Type B pancreatic cell (in vitro differentiated cells): ENCODE results near the gene C2CD4C. TPM values are rescaled to one million over a fixed set of nuclear protein-coding genes. Genes with fewer than 3 reads are reported as not detected.

Source experiments
- DNase-seq: peaks from one replicate; pipeline ENCODE4 v3.0.0; 2021; ENCODE audit warnings: mixed read lengths; ENCODE audit not compliant: unreplicated experiment; ENCODE audit errors: extremely low spot score
- H3K27ac Mint-ChIP-seq: 2 replicates; pipeline ENCODE4 v1.8.0; 2021; ENCODE audit warnings: mild to moderate bottlenecking, mixed read lengths
- H3K27me3 Mint-ChIP-seq: 2 replicates; pipeline ENCODE4 v1.8.0; 2021; ENCODE audit warnings: mixed read lengths
- H3K36me3 Mint-ChIP-seq: 2 replicates; pipeline ENCODE4 v1.8.0; 2021; ENCODE audit warnings: mixed read lengths
- H3K4me1 Mint-ChIP-seq: one replicate; pipeline ENCODE4 v1.8.0; 2021; ENCODE audit warnings: mixed read lengths; ENCODE audit not compliant: unreplicated experiment
- H3K4me3 Mint-ChIP-seq: 2 replicates; pipeline ENCODE4 v1.8.0; 2021; ENCODE audit warnings: mild to moderate bottlenecking, mixed read lengths
- H3K9me3 Mint-ChIP-seq: 2 replicates; pipeline ENCODE4 v1.8.0; 2021; ENCODE audit warnings: mixed read lengths
- CTCF ChIP-seq: fragments of 200-600 bp; sonication (generic); conservative IDR thresholded peaks from 2 replicates; pipeline ENCODE4 v1.5.0; 2021; ENCODE audit warnings: antibody characterized with exemption, mild to moderate bottlenecking
- long read RNA-seq: library from polyadenylated mRNA; unstranded; transcript quantifications from one replicate; pipeline ENCODE4 v2.0.0, GENCODE V29; 2020
- total RNA-seq: library from RNA; stranded (reverse); gene quantifications from 2 replicates; pipeline ENCODE4 v1.2.1, GENCODE V29; 2021; ENCODE audit warnings: low replicate concordance

C2CD4C gene
- 6.0 and 7.2 TPM in 2 replicates for total RNA-seq
- long read RNA-seq: 0 reads

GRCh38 chr19:408902-409515, at the start of gene C2CD4C:
Gene C2CD4C (minus strand): TSS chr19:409147. CDS start chr19:408361, 786 bp downstream.
- Mint-ChIP-seq H3K4me3 (peak within 1 kb of the TSS; percentile 93), H3K27ac (peak within 1 kb of the TSS; percentile 58), H3K36me3 (no peaks in the 10 kb centered on the region), H3K4me1 (peaks cover 9% of the 10 kb centered on the region), H3K9me3 (no peaks in the 10 kb centered on the region), H3K27me3 (peaks cover 7% of the 10 kb centered on the region)
- no peak for TF ChIP-seq CTCF
- DNase-seq: no peak

- DNase-seq: no peak
- TF ChIP-seq CTCF: no peak
- H3K4me1 Mint-ChIP-seq: no peaks in the 10 kb centered on the region
- peak overlapping the region; percentile 20 for H3K4me3 Mint-ChIP-seq
- peaks cover 5% of the 10 kb centered on the region for H3K36me3 Mint-ChIP-seq
- H3K27ac Mint-ChIP-seq: no peak overlapping the region
- H3K27me3 Mint-ChIP-seq: peaks cover 8% of the 10 kb centered on the region
- no peaks in the 10 kb centered on the region for H3K9me3 Mint-ChIP-seq
These were observed 49.4 kb upstream of the C2CD4C start for GRCh38 chr19:458091-459042.

- peak overlapping the region; percentile 54 for H3K4me3 Mint-ChIP-seq
These were observed 48.7 kb upstream of the C2CD4C start for GRCh38 chr19:457636-458035.

GRCh38 chr19:456547-457110, 47.7 kb upstream of the C2CD4C start:
- Mint-ChIP-seq H3K27me3 (peaks cover 5% of the 10 kb centered on the region), H3K4me1 (no peaks in the 10 kb centered on the region), H3K27ac (no peak overlapping the region), H3K9me3 (no peaks in the 10 kb centered on the region), H3K4me3 (no peak overlapping the region), H3K36me3 (peaks cover 5% of the 10 kb centered on the region)
- TF ChIP-seq CTCF: no peak
- no peak for DNase-seq

More at GRCh38 chr19:457636-458035, 48.7 kb upstream of the C2CD4C start:
- H3K27ac Mint-ChIP-seq: no peak overlapping the region
- no peak for DNase-seq
- peaks cover 8% of the 10 kb centered on the region for H3K27me3 Mint-ChIP-seq
- TF ChIP-seq CTCF: no peak
- H3K4me1 Mint-ChIP-seq: no peaks in the 10 kb centered on the region
- H3K9me3 Mint-ChIP-seq: no peaks in the 10 kb centered on the region
- H3K36me3 Mint-ChIP-seq: peaks cover 5% of the 10 kb centered on the region

- Mint-ChIP-seq H3K27me3 (peaks cover 5% of the 10 kb centered on the region), H3K27ac (no peak overlapping the region), H3K4me3 (no peak overlapping the region)
These were observed 47.1 kb upstream of the C2CD4C start for GRCh38 chr19:455851-456546.

More at GRCh38 chr19:455851-456546, 47.1 kb upstream of the C2CD4C start:
- peaks cover 5% of the 10 kb centered on the region for H3K36me3 Mint-ChIP-seq
- no peak for TF ChIP-seq CTCF
- H3K9me3 Mint-ChIP-seq: no peaks in the 10 kb centered on the region
- no peaks in the 10 kb centered on the region for H3K4me1 Mint-ChIP-seq
- no peak for DNase-seq
